COLO668 (cell line): Measurements from ENCODE around the gene RETSAT.
A peak's percentile ranks its signal among the peaks of the same experiment; 100 is the strongest.

ENCODE experiments used
- DNase-seq: peaks from one replicate; lab custom pipeline; 2025; ENCODE audit not compliant: unreplicated experiment; lab: John Stamatoyannopoulos, UW

The RETSAT gene

GRCh38 chr2:85309699-85310321 lies 44.5 kb downstream of the RETSAT start:
- DNase-seq = no peak

GRCh38 chr2:85308896-85309555 lies 45.3 kb downstream of the RETSAT start:
- DNase-seq = peak; percentile 45

GRCh38 chr2:85308201-85308600 lies 46.1 kb downstream of the RETSAT start:
- DNase-seq = no peak

- DNase-seq = no peak
Measured at GRCh38 chr2:85307527-85307897, 46.8 kb downstream of the RETSAT start.

GRCh38 chr2:85303780-85304531 lies 50.4 kb downstream of the RETSAT start:
- no peak for DNase-seq

GRCh38 chr2:85302121-85302520 lies 52.2 kb downstream of the RETSAT start:
- DNase-seq = no peak
